IMR-90 (cell line): ENCODE data around the gene AGBL5. TPM values are rescaled to one million over a fixed set of nuclear protein-coding genes. Genes with fewer than 3 reads are reported as not detected.

Experiments used
- MAFK ChIP-seq: IDR thresholded peaks from 2 replicates; pipeline ENCODE4 v1.6.1; 2012; ENCODE audit warnings: low read depth, low read length, improper control_type of control experiment
- POLR2A ChIP-seq: IDR thresholded peaks from 2 replicates; pipeline ENCODE4 v1.6.1; 2012; ENCODE audit warnings: mild to moderate bottlenecking, low read depth, low read length
- RCOR1 ChIP-seq: IDR thresholded peaks from 2 replicates; pipeline ENCODE4 v1.6.1; 2012; ENCODE audit warnings: mild to moderate bottlenecking, low read length, improper control_type of control experiment; ENCODE audit not compliant: insufficient replicate concordance
- polyA plus RNA-seq, 3 experiments: library from polyadenylated mRNA; depleted of rRNA; stranded (reverse); fragments of >200 nt; gene quantifications; 2 replicates each; pipeline ENCODE4 v1.2.3, GENCODE V29; 2012; ENCODE audit warnings: low replicate concordance in 1 of 3
- total RNA-seq: library from RNA; depleted of rRNA; stranded (reverse); fragments of >200 nt; gene quantifications from 2 replicates; pipeline ENCODE4 v1.2.3, GENCODE V29; 2012
- TF ChIP-seq, protein P1 (sequence below): conservative IDR thresholded peaks from 2 replicates; pipeline ENCODE4 v1.5.1; 2012; ENCODE audit warnings: mild to moderate bottlenecking, low read depth, low read length, improper control_type of control experiment

Gene AGBL5
- total and polyA plus RNA-seq, 2 of the 4 experiments (the other 2 are of a cell fraction) = 19.0 to 26.2 TPM

GRCh38 chr2:27086724-27087593 lies 35.5 kb downstream of the AGBL5 start, which contains the start of gene KHK (continued):
- TF ChIP-seq RCOR1 (no peak), POLR2A (no peak), MAFK (no peak)
- TF ChIP-seq, protein P1, sequence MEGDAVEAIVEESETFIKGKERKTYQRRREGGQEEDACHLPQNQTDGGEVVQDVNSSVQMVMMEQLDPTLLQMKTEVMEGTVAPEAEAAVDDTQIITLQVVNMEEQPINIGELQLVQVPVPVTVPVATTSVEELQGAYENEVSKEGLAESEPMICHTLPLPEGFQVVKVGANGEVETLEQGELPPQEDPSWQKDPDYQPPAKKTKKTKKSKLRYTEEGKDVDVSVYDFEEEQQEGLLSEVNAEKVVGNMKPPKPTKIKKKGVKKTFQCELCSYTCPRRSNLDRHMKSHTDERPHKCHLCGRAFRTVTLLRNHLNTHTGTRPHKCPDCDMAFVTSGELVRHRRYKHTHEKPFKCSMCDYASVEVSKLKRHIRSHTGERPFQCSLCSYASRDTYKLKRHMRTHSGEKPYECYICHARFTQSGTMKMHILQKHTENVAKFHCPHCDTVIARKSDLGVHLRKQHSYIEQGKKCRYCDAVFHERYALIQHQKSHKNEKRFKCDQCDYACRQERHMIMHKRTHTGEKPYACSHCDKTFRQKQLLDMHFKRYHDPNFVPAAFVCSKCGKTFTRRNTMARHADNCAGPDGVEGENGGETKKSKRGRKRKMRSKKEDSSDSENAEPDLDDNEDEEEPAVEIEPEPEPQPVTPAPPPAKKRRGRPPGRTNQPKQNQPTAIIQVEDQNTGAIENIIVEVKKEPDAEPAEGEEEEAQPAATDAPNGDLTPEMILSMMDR = no peak
